ENCODE data around the gene RFX3.

RFX3 gene

DNA sequence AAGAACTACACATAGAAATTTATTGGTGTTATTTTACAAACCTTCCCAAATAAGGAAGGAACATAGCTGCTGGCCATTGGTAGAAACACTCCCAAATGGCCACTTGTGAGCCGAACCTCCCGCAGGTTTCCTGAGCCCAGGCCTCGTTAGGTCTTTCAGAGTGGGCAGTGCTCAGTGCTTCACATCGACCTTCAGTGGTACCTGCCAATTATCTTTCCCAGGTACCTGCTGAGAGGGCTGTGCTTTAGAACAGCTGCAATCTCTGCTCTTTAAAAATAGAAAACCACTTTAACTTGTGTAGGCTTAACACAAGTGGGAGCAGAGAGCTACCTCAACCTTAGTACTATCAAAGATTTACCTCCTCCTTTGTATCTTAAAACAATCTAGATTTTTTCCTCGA is 334.1 kb downstream of the RFX3 start:
- no peak for DNase-seq

- DNase-seq: no peak
These were observed 336.5 kb downstream of the RFX3 start for GRCh38 chr9:3189113-3189861.

GRCh38 chr9:3186751-3187150 is 339.1 kb downstream of the RFX3 start:
- DNase-seq: no peak

- DNase-seq: no peak
These were observed 344.5 kb downstream of the RFX3 start for GRCh38 chr9:3181049-3181953.

DNA sequence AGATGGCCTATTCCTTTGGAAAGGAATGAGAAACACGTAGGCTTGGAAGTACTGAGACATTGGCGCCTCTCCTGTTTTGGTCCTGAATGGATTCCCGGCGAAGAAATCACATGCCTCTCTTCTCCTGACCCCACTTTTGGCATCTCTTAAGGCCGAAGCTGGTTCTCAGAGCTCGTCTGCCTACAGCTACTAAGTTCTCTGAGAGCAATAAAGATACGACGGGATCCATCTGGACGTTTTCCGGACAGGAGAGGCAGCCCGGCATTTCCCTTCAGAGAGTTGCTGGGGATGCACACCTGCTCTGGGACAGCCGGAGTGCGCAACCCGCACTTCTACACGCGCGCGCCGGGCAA is 345.1 kb downstream of the RFX3 start:
- no peak for DNase-seq

DNA sequence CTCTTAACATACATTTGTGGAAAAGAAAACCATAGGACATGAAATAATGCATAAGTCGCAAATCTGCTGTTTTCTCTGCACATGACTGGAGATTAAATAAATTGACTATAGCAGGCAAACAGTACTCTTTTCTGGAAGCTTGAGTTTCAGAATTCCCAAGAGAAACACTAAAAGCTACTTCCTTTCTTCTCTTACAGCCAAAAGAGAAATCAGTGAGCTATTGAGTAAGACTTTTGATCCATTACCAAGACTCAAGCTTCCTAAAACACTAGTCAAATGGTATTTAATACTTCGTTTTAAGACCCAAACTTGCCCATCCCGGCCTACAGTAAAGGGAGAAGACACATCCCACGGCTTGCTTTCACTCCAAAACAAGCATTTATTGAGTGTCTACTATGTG is 346.1 kb downstream of the RFX3 start:
- no peak for DNase-seq

- DNase-seq: no peak
These were observed 347.9 kb downstream of the RFX3 start for GRCh38 chr9:3177936-3178335.

GRCh38 chr9:3177146-3177761 is 348.5 kb downstream of the RFX3 start:
- no peak for DNase-seq

GRCh38 chr9:3173374-3173773 is 352.4 kb downstream of the RFX3 start:
- no peak for DNase-seq

GRCh38 chr9:3170819-3171218 is 355.0 kb downstream of the RFX3 start:
- no peak for DNase-seq
